Frontal cortex (tissue), 4 donors: ENCODE measurements around the gene ROPN1L. TPM values are rescaled to one million over a fixed set of nuclear protein-coding genes. Genes with fewer than 3 reads are reported as not detected.

Experiments used
- DNase-seq, 2 donors: peaks; one replicate each; pipeline ENCODE4 v3.0.0; 2012; ENCODE audit warnings: low spot score in 2 of 2
- FAIRE-seq: peaks from 2 replicates; lab custom pipeline; 2012; peaks lifted over from hg19 to GRCh38; lab: Jason Lieb, UNC
- total RNA-seq: library from RNA; depleted of rRNA; stranded (reverse); fragments of >200 nt; gene quantifications from one replicate; pipeline ENCODE4 v1.2.3, GENCODE V29; 2014
- donor health status: control.
- donor health status: control.
- donor health status: control.

The ROPN1L gene
- total RNA-seq, 1 donor from 2014 or later = 1.2 TPM

GRCh38 chr5:10455277-10455670 is 13.6 kb downstream of the ROPN1L start:
- FAIRE-seq (no peak), DNase-seq (no peak)

- FAIRE-seq (no peak), DNase-seq (no peak)
Observed at GRCh38 chr5:10456583-10457420, 15.1 kb downstream of the ROPN1L start.

- no peak for DNase-seq
Observed at GRCh38 chr5:10457682-10458574, 16.2 kb downstream of the ROPN1L start.

GRCh38 chr5:10459080-10460055 is 17.7 kb downstream of the ROPN1L start:
- DNase-seq = no peak
- FAIRE-seq = no peak

More at GRCh38 chr5:10457682-10458574, 16.2 kb downstream of the ROPN1L start:
- FAIRE-seq = no peak

GRCh38 chr5:10460252-10460906 is 18.7 kb downstream of the ROPN1L start:
- DNase-seq (peak in 1 of 2 donors; percentile 46), FAIRE-seq (no peak)

- DNase-seq (no peak), FAIRE-seq (no peak)
Observed at GRCh38 chr5:10461041-10461440, 19.4 kb downstream of the ROPN1L start.

- FAIRE-seq = no peak
- no peak for DNase-seq
Observed at GRCh38 chr5:10461904-10462555, 20.4 kb downstream of the ROPN1L start.

GRCh38 chr5:10463566-10463965 is 21.9 kb downstream of the ROPN1L start:
- FAIRE-seq (no peak), DNase-seq (no peak)

- no peak for DNase-seq
- FAIRE-seq = no peak
Observed at GRCh38 chr5:10464173-10464572, 22.5 kb downstream of the ROPN1L start.

GRCh38 chr5:10465726-10466125 is 24.0 kb downstream of the ROPN1L start:
- FAIRE-seq = no peak
- DNase-seq = no peak

GRCh38 chr5:10466446-10467073 is 24.9 kb downstream of the ROPN1L start:
- FAIRE-seq (no peak), DNase-seq (no peak)

GRCh38 chr5:10467281-10468198 is 25.9 kb downstream of the ROPN1L start:
- FAIRE-seq (no peak), DNase-seq (no peak)

GRCh38 chr5:10468256-10468655 is 26.6 kb downstream of the ROPN1L start:
- no peak for FAIRE-seq
- DNase-seq = no peak

GRCh38 chr5:10469253-10470050 is 27.8 kb downstream of the ROPN1L start:
- FAIRE-seq (no peak), DNase-seq (no peak)

GRCh38 chr5:10470669-10471068 is 29.0 kb downstream of the ROPN1L start:
- FAIRE-seq = no peak
- DNase-seq = no peak

GRCh38 chr5:10471677-10472076 is 30.0 kb downstream of the ROPN1L start:
- DNase-seq = no peak
- no peak for FAIRE-seq
